Sigmoid colon (tissue), 7 donors: Measurements from ENCODE around the gene HILPDA. TPM values are rescaled to one million over a fixed set of nuclear protein-coding genes. Genes with fewer than 3 reads are reported as not detected.

Experiments used
- DNase-seq: peaks from one replicate; pipeline ENCODE4 v3.0.0-alpha.2; 2019
- H3K27ac ChIP-seq, 4 donors: fragments of 200-600 bp; sonication (generic); one replicate each; pipeline ENCODE4 v1.5.1; 2016 to 2019; ENCODE audit warnings: mild to moderate bottlenecking in 1 of 4
- H3K27me3 ChIP-seq, 3 donors: fragments of 200-600 bp; sonication (generic); one replicate each; pipeline ENCODE4 v1.5.1; 2019; ENCODE audit warnings: mild to moderate bottlenecking in 1 of 3
- H3K36me3 ChIP-seq, 4 donors: fragments of 200-600 bp; sonication (generic); one replicate each; pipeline ENCODE4 v1.5.1; 2016 to 2019
- H3K4me1 ChIP-seq, 4 donors: fragments of 200-600 bp; sonication (generic); one replicate each; pipeline ENCODE4 v1.5.1; 2017 to 2019
- H3K4me3 ChIP-seq, 4 donors: fragments of 200-600 bp; sonication (generic); one replicate each; pipeline ENCODE4 v1.5.1; 2017 to 2019; ENCODE audit warnings: mild to moderate bottlenecking in 2 of 4, moderate library complexity in 1 of 4
- H3K9me3 ChIP-seq, 4 donors: fragments of 200-600 bp in 3 of 4; sonication (generic) in 3 of 4; one replicate each; pipeline versions ENCODE4 v1.5.1 to v1.6.1; 2013 to 2019
- CTCF ChIP-seq, 4 experiments: fragments of 450-650 bp in 3 of 4; fragments of 200-600 bp in 1 of 4; IDR thresholded peaks; one replicate each; pipeline ENCODE4 v1.5.1; 2016 to 2019; ENCODE audit warnings: antibody characterized with exemption in 4 of 4, mild to moderate bottlenecking in 3 of 4, moderate library complexity in 2 of 4
- EP300 ChIP-seq, 4 donors: sonication (generic); formaldehyde crosslinking; IDR thresholded peaks; one replicate each; pipeline ENCODE4 v1.6.1; 2017; ENCODE audit warnings: antibody characterized with exemption in 4 of 4
- POLR2A ChIP-seq, 2 donors: fragments of 450-650 bp; IDR thresholded peaks; one replicate each; pipeline ENCODE4 v1.6.1; 2016; ENCODE audit warnings: antibody characterized with exemption in 2 of 2, mild to moderate bottlenecking in 2 of 2, moderate library complexity in 2 of 2
- POLR2AphosphoS5 ChIP-seq, 4 donors: sonication (generic); formaldehyde crosslinking; IDR thresholded peaks; one replicate each; pipeline ENCODE4 v1.6.1; 2017; ENCODE audit warnings: antibody characterized with exemption in 4 of 4
- WGBS, 2 donors: extraction: QIAGEN DNeasy Blood & Tissue Kit; methylation state at CpG; one replicate each; pipeline ENCODE4 v1.1.7; 2013; 5-methylcytosine and 5-hydroxymethylcytosine counted together
- intact Hi-C: fragments of 100-400 bp; cut with DNase I; formaldehyde crosslinking; loops from one replicate; pipeline ENCODE4 v1.15.1; 2023
- polyA plus RNA-seq, 3 donors: library from polyadenylated mRNA; stranded (reverse); fragments of 200-250 nt; gene quantifications; one replicate each; pipeline ENCODE4 v1.2.3, GENCODE V29; 2013
- total RNA-seq, 4 donors: library from RNA; depleted of rRNA; stranded (reverse); fragments of >200 nt; gene quantifications; one replicate each; pipeline ENCODE4 v1.1.0, GENCODE V29; 2016
- donor health status: healthy with polysubstance abuse.
- donor health status: Bipolar disorder and iron deficiency.
- donor health status: healthy.

HILPDA gene
- total and polyA plus RNA-seq, 7 donors, result 3.6 to 12.8 (median 10.9) TPM

GRCh38 chr7:128446306-128446705 lies 9.4 kb upstream of the HILPDA start:
- Histone ChIP-seq H3K9me3 (no peaks in the 10 kb centered on the region), H3K27ac (no peak overlapping the region), H3K4me3 (no peak overlapping the region), H3K27me3 (no peaks in the 10 kb centered on the region), H3K36me3 (no peaks in the 10 kb centered on the region), H3K4me1 (no peaks in the 10 kb centered on the region)
- intact Hi-C loops, result no loop called here
- 81% methylated on average over 5 of the region's 5 CpGs for WGBS, 2 donors
- DNase-seq, result no peak
- TF ChIP-seq POLR2A (IDR thresholded peaks at IDR 0.05), result no peak
- TF ChIP-seq POLR2AphosphoS5 (IDR thresholded peaks at IDR 0.05), result no peak
- no peak for TF ChIP-seq CTCF (IDR thresholded peaks at IDR 0.05)
- TF ChIP-seq EP300 (IDR thresholded peaks at IDR 0.05), result no peak

GRCh38 chr7:128447941-128448564 lies 7.6 kb upstream of the HILPDA start:
- no peaks in the 10 kb centered on the region for H3K4me1 ChIP-seq
- WGBS, 2 donors, result 71 to 72% methylated on average over 4 of the region's 4 CpGs
- no peak overlapping the region for H3K27ac ChIP-seq
- intact Hi-C loops, result no loop called here
- H3K9me3 ChIP-seq, result no peaks in the 10 kb centered on the region
- no peak for TF ChIP-seq CTCF (IDR thresholded peaks at IDR 0.05)
- TF ChIP-seq POLR2A (IDR thresholded peaks at IDR 0.05), result no peak
- TF ChIP-seq EP300 (IDR thresholded peaks at IDR 0.05), result no peak
- no peak for TF ChIP-seq POLR2AphosphoS5 (IDR thresholded peaks at IDR 0.05)
- H3K4me3 ChIP-seq, result no peak overlapping the region
- DNase-seq, result no peak
- H3K27me3 ChIP-seq, result no peaks in the 10 kb centered on the region
- H3K36me3 ChIP-seq, result no peaks in the 10 kb centered on the region

GRCh38 chr7:128448751-128449302 lies 6.9 kb upstream of the HILPDA start:
- Histone ChIP-seq H3K36me3 (no peaks in the 10 kb centered on the region), H3K27ac (no peak overlapping the region), H3K27me3 (no peaks in the 10 kb centered on the region), H3K4me1 (peaks cover 0 to 6% (median 2%) of the 10 kb centered on the region in 4 donors), H3K4me3 (no peak overlapping the region), H3K9me3 (no peaks in the 10 kb centered on the region)
- DNase-seq, result no peak
- TF ChIP-seq POLR2AphosphoS5 (IDR thresholded peaks at IDR 0.05), result no peak
- TF ChIP-seq POLR2A (IDR thresholded peaks at IDR 0.05), result no peak
- no peak for TF ChIP-seq EP300 (IDR thresholded peaks at IDR 0.05)
- no peak for TF ChIP-seq CTCF (IDR thresholded peaks at IDR 0.05)
- 80 to 86% methylated on average over 6 of the region's 6 CpGs for WGBS, 2 donors
- intact Hi-C loops, result no loop called here

- Histone ChIP-seq H3K27me3 (no peaks in the 10 kb centered on the region), H3K4me3 (no peak overlapping the region), H3K27ac (peak overlapping the region in 1 of 4 donors; percentile 21), H3K4me1 (peaks cover 0 to 19% (median 18%) of the 10 kb centered on the region in 4 donors), H3K36me3 (no peaks in the 10 kb centered on the region), H3K9me3 (no peaks in the 10 kb centered on the region)
- 71 to 76% methylated on average over 4 of the region's 4 CpGs for WGBS, 2 donors
- intact Hi-C loops, result no loop called here
- TF ChIP-seq EP300 (IDR thresholded peaks at IDR 0.05) (no peak), POLR2A (IDR thresholded peaks at IDR 0.05) (no peak), CTCF (IDR thresholded peaks at IDR 0.05) (no peak), POLR2AphosphoS5 (IDR thresholded peaks at IDR 0.05) (no peak)
- DNase-seq, result no peak
Observed at GRCh38 chr7:128450409-128450808, 5.3 kb upstream of the HILPDA start.
